ENCODE data around the gene BTBD17.

The BTBD17 gene

DNA sequence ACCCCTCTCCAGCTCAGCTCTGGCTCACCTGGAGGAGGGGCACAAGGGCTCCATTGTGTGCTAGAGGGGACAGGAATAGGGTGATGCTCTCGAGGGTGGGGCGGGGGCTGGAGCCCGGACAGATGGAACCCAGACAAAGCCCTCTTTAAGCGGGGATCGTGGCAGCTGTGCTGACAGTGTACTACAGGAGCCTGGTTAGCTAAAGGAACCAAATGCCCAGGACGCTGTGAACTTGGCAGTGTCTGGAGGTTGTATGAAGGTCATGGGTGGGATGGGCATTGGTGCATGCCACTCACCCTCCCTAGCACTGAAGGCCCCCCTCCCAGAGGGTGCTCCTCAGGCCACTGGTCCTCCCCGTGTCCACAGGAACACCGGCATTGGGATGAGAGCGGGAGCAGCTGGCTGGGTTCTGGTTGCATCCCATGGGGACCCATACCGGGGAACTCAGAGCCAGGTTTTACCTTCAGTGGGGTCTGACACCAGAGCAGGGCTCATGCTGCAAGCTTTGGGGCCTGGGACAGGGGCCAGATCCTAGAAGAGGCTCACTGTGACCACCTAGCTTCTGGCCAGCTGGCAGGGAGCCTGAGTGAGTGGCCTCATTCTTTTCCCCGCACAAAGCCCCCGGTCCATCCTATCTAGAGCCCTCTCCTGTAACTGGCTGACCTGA, 23.7 kb downstream of the BTBD17 start:
- no peak for DNase-seq (ENCODE audit: low read depth in 2 of 2, low spot score in 1 of 2)

- no peak for DNase-seq (ENCODE audit: low read depth in 2 of 2, low spot score in 1 of 2)
These were observed 25.4 kb downstream of the BTBD17 start for GRCh38 chr17:74336307-74336706.

DNA sequence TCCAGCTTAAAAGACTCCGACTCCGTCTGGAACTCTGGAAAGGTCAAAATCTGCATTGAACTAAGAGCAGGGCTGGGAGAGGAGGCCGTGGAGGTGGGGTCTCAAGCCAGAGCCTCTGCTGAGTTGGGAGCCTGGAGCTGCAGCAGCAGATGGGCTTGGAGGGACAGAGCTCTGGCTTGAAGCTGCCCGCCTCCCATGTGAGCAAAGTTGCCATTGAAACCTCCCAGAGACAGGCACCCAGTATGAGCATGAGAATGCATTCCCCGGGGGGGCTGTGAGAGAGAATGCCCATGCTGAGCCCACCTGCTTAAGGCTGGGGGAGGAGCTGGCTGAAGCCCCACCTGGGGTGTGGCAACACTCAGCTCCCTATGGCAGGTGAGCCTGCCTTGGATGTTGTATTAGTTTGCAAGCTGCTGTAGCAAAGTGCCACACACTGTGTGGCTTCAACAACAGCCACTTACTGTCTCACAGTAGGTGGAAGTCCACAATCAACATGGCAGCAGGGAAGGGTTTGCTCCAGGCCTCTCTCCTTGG, 26.1 kb downstream of the BTBD17 start:
- no peak for DNase-seq (ENCODE audit: low read depth in 2 of 2, low spot score in 1 of 2)

DNA sequence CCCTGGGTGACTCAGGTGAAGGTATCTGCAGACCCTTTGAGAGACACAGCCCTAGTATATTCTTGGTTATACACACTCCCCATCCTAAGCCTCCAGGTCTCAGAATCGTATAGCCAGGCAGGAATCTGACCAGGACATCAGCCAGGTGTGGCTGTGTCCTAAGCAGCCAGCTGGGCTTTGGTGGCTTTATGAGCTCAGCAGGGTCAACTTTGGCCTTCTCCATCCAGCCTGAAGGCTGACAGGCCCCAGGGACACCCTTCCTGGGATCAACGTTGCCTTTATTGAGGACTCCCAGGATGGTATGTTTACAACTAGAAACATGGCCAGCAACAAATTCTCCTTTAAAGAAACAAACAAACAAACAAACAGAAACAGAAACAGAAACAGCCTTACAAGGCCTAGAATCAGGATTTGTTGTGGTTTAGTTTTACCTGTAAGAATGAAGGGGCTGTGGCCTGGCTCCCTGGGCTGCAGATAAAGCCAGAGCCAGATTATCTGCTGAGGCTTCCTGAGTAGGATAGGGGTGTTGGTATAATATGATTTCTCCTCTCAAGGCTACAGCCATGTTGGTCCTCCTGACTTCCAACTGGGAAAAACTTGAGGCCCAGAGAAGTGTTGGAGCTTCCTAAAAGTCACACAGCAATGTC, 27.2 kb downstream of the BTBD17 start:
- DNase-seq (ENCODE audit: low read depth in 2 of 2, low spot score in 1 of 2), result no peak

DNA sequence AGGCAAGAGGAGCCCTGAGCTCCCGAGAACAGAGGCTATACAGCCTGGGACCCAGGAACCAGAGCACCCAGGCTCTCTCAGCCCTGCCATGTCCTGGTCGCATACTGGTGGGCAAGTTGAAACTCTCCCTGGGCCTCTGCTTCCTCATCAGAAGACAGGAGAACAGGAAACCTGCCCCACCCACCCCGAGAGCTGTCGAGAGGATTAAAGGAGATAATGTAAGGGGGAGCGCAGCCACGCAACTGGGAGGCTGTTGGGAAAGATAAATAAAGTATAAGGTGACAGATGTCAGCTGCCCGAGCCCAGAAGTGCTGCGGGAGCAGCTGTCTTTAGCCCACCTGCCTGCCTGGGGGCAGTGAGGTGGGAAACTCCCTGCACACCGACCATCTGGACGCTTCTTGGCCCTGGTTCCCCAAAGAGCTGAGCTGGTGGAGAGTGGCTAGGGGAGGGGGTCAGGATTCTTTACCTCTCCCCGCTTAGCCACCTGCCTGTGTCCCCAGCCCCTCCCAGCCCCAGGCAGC, 28.8 kb downstream of the BTBD17 start:
- no peak for DNase-seq (ENCODE audit: low read depth in 2 of 2, low spot score in 1 of 2)

DNA sequence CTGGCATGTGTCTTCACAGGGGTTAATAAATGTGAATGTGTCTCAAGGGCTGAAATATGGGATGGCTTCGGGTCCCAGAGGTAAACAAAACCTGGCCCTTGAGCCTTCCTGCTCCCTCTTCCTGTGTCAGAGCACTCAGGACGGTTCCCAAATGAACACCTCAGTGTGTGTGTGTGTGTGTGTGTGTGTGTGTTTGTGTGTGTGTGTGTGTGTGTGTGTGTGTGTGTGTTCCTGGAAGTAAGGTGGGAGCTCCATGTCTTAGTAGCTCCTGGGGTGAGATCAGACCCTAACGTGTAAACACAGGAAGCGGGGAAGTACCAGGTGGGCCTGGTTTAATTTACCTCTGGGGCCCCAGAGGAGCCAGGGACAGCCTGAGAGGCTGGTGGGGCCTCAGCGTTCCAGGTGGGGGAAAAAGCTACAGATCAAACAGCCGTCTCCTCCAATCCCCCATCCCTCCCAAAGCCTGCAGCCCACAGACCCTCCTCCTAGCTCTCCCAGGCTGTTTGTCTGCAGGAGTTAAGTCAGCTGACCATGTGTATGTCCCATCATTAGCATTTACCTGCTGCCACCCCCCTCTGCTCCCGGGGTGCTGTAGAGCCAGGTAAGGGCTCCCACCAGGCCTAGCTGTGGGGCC, 29.5 kb downstream of the BTBD17 start:
- no peak for DNase-seq (ENCODE audit: low read depth in 2 of 2, low spot score in 1 of 2)

DNA sequence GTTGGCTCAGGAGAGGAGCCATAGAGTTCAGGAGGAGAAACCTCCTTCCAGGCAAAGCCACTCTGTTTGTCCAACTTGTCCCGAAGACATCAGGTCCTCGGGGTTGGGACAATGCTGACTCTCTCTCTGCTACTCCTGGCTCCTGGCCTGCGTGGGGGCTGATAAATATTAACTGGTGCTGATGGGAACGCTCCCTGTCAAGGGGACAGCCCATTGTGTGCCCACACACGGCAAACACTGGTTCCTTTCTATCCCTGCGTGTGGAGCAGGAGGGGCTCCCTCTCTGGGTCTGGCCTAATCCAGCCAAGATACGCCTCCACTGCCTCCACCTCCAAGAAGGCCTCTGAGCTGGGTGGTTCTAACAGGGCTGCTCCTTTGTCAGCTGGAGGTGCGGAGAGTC, 31.2 kb downstream of the BTBD17 start:
- DNase-seq (ENCODE audit: low read depth in 2 of 2, low spot score in 1 of 2), result no peak

DNA sequence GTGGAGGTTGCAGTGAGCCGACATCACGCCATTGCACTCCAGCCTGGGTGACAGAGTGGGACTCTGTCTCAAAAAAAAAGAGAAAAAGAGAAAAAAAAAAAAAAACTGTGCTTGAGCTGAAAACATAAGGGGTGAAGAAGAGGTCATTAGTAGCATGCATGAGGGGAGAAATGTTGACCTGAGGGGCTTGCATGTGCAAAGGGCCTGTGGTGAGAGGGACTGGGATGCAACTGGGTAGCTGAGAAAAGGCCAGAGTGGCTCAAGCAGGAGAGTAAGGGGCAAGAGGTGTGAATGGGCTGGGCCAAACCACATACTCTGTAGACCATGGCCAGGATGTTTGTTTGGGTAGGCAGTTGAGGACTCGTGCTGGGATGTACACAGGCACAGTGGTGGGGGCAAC, 32.3 kb downstream of the BTBD17 start:
- no peak for DNase-seq (ENCODE audit: low read depth in 2 of 2, low spot score in 1 of 2)

GRCh38 chr17:74328487-74328886, 33.2 kb downstream of the BTBD17 start:
- DNase-seq (ENCODE audit: low read depth in 2 of 2, low spot score in 1 of 2), result no peak

GRCh38 chr17:74326506-74326905, 35.2 kb downstream of the BTBD17 start:
- no peak for DNase-seq (ENCODE audit: low read depth in 2 of 2, low spot score in 1 of 2)

DNA sequence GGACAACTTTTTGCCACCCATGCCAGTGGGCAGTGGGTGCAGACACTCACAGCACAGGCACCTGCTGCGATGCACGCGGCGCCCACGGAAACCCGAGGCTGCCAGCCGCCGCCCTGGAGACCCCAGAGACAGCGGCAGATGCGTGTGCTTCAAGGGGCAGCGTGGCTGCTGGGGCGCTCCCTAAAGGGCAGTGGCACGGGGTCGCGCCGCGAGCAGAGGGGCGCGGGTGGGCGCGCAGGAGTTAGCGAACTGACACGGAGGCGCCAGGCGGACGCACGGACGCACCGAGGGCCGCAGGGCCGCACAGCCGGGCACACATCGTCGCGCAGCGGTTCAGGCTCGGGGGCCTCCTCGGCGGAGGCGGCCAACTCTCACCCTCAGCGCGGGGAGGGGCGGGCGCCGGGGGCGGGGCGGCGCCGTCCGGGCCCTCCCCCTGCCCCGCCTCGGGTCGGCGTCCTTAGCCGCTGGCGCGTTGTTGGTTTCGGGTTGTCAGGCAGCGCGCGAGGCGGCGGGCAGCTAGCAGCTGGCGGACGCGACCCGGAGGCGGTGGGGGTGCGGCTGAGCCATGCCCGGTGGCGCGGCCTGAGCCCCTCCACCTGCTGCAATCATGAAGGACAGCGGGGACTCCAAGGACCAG, 35.8 kb downstream of the BTBD17 start, which contains the start of gene KIF19:
KIF19 (plus strand) TSS at position 484 of the 637 bp plus-strand sequence; CDS start at position 608, 124 bp downstream.
- peak in 1 of 2 donors; percentile 28 for DNase-seq (ENCODE audit: low read depth in 2 of 2, low spot score in 1 of 2)

- DNase-seq (ENCODE audit: low read depth in 2 of 2, low spot score in 1 of 2), result no peak
These were observed 36.3 kb downstream of the BTBD17 start for GRCh38 chr17:74325376-74325742.

- DNase-seq (ENCODE audit: low read depth in 2 of 2, low spot score in 1 of 2), result no peak
These were observed 37.1 kb downstream of the BTBD17 start for GRCh38 chr17:74324521-74324920.

DNA sequence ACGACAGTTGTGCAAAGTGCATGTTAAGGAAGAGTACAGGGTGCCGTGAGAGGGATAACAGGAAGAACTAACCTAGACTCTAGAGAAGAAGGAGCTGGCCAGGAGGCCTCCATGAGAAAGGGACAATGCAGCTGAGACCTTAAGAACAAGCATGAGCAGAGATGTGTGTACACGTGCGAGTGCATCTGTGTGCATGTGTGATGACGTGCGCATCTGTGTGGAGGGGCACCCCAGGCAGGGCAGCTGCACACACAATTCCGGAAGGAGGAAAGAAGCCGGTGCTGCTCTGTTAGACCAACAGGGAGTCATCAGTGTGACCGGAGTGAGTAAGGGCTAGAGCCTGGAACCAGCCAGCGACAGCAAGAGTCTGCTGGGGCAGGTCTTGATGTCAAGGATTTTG, 43.3 kb downstream of the BTBD17 start:
- no peak for DNase-seq (ENCODE audit: low read depth in 2 of 2, low spot score in 1 of 2)

GRCh38 chr17:74317071-74317470, 44.6 kb downstream of the BTBD17 start:
- no peak for DNase-seq (ENCODE audit: low read depth in 2 of 2, low spot score in 1 of 2)

- no peak for DNase-seq (ENCODE audit: low read depth in 2 of 2, low spot score in 1 of 2)
These were observed 45.4 kb downstream of the BTBD17 start for GRCh38 chr17:74316220-74316619.

- DNase-seq (ENCODE audit: low read depth in 2 of 2, low spot score in 1 of 2), result no peak
These were observed 46.8 kb downstream of the BTBD17 start for GRCh38 chr17:74314877-74315276.

DNA sequence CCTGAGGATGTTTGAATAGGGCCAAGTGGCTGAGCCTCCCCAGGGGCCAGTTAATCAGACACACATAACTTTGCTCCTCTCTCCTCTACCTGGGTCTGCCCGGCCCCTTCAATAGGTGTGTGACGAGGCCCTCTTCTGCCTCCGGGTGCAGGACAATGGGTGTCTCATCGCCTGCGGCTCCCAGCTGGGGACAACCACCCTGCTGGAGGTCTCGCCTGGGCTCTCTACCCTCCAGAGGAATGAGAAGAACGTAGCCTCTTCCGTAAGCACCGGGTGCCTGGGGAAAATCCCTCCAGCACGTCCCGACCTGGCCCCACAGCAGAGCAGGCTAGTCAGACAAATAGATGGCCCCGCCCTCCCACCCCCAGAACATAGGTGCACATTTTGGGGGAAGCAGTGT, 51.8 kb downstream of the BTBD17 start:
- no peak for DNase-seq (ENCODE audit: low read depth in 2 of 2, low spot score in 1 of 2)

DNA sequence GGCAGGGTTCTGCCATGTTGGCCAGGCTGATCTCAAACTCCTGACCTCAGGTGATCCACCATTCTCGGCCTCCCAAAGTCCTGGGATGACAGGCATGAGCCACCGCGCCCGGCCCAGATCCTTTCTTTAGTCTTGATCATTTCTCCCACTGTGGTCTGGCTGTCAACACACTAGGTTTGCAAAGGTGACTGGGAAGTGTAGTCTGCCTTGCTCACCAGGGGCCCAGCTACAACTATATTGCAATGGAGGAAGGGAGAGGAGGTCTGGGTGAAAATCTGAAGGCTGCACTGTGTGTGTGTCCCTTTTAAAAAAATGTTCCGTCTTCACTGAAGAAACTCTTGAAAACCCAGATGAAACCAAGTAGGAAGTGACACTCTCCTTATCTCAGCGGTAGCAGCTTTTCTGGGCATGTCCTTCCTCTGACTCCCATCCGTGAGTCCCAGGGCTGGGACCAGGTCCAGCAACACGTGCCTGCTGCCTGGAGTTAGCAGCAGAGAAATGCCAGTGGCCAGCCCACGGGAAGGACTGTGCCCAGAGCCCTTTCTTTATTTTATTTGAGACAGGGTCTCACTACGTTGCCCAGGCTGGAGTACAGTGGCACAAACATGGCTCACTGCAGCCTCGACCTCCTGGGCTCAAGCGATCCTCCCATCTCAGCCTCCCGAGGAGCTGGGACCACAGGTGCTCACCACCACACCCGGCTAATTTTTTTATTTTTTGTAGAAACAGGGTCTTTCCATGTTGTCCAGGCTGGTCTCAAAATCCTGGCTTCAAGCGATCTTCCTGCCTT, 53.5 kb downstream of the BTBD17 start:
- no peak for DNase-seq (ENCODE audit: low read depth in 2 of 2, low spot score in 1 of 2)
